Type B pancreatic cell (in vitro differentiated cells): ENCODE data around the gene CASK. TPM values are rescaled to one million over a fixed set of nuclear protein-coding genes. Genes with fewer than 3 reads are reported as not detected.

Experiments used
- DNase-seq: peaks from one replicate; pipeline ENCODE4 v3.0.0; 2021; ENCODE audit warnings: mixed read lengths; ENCODE audit not compliant: unreplicated experiment; ENCODE audit errors: extremely low spot score
- H3K27ac Mint-ChIP-seq: 2 replicates; pipeline ENCODE4 v1.8.0; 2021; ENCODE audit warnings: mild to moderate bottlenecking, mixed read lengths
- H3K27me3 Mint-ChIP-seq: 2 replicates; pipeline ENCODE4 v1.8.0; 2021; ENCODE audit warnings: mixed read lengths
- H3K36me3 Mint-ChIP-seq: 2 replicates; pipeline ENCODE4 v1.8.0; 2021; ENCODE audit warnings: mixed read lengths
- H3K4me1 Mint-ChIP-seq: one replicate; pipeline ENCODE4 v1.8.0; 2021; ENCODE audit warnings: mixed read lengths; ENCODE audit not compliant: unreplicated experiment
- H3K4me3 Mint-ChIP-seq: 2 replicates; pipeline ENCODE4 v1.8.0; 2021; ENCODE audit warnings: mild to moderate bottlenecking, mixed read lengths
- H3K9me3 Mint-ChIP-seq: 2 replicates; pipeline ENCODE4 v1.8.0; 2021; ENCODE audit warnings: mixed read lengths
- total RNA-seq: library from RNA; stranded (reverse); gene quantifications from 2 replicates; pipeline ENCODE4 v1.2.1, GENCODE V29; 2021; ENCODE audit warnings: low replicate concordance
- TF ChIP-seq, protein P1 (sequence below): fragments of 200-600 bp; sonication (generic); conservative IDR thresholded peaks from 2 replicates; pipeline ENCODE4 v1.5.0; 2021; ENCODE audit warnings: antibody characterized with exemption, mild to moderate bottlenecking

CASK gene
- total RNA-seq, 1 donor from 2014 or later, result 93.8 TPM

DNA sequence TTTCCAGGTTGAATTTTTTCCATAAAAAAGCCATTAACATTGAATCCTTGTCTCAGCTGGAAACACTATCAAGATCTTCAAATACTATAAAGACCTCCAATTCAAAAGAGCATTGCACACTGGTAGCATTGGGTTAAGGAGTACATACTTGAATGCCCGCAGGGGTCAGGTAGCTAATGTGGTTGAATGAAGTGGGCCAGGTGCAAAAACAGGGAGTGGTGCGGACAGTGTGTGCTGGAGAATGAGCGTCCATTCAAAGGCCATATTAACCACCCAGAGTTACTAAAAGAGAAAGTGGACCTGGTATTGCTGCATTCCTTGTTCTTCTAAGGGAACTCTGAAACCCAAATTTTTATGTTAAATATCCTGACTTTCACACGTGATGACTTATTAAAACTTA lies 384.6 kb downstream of the CASK start:
- Mint-ChIP-seq H3K27me3 (no peaks in the 10 kb centered on the region), H3K36me3 (peaks cover 13% of the 10 kb centered on the region), H3K4me3 (no peak overlapping the region), H3K27ac (no peak overlapping the region), H3K9me3 (no peaks in the 10 kb centered on the region), H3K4me1 (peaks cover 4% of the 10 kb centered on the region)
- TF ChIP-seq, protein P1, sequence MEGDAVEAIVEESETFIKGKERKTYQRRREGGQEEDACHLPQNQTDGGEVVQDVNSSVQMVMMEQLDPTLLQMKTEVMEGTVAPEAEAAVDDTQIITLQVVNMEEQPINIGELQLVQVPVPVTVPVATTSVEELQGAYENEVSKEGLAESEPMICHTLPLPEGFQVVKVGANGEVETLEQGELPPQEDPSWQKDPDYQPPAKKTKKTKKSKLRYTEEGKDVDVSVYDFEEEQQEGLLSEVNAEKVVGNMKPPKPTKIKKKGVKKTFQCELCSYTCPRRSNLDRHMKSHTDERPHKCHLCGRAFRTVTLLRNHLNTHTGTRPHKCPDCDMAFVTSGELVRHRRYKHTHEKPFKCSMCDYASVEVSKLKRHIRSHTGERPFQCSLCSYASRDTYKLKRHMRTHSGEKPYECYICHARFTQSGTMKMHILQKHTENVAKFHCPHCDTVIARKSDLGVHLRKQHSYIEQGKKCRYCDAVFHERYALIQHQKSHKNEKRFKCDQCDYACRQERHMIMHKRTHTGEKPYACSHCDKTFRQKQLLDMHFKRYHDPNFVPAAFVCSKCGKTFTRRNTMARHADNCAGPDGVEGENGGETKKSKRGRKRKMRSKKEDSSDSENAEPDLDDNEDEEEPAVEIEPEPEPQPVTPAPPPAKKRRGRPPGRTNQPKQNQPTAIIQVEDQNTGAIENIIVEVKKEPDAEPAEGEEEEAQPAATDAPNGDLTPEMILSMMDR, result no peak
- no peak for DNase-seq

DNA sequence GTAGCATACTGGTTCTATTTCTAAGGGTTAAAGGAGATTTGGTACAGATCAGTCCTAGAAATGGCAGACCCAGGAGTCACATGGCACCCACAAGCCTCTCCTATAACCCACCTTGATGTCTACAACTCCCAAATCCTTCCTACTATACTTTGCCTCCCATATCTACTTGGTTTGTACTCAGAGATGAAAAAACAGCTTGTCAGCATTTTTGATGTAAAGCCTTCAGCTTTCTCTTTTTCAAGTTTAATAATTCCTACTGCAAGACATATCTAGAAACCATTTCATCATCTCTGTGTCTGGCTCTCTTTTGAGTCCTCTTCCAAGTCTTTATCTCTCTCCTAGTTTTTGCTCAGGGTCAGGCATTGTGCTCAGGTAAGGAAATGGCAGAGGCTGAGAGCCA lies 393.3 kb downstream of the CASK start:
- Mint-ChIP-seq H3K9me3 (no peaks in the 10 kb centered on the region), H3K27ac (no peak overlapping the region), H3K4me3 (no peak overlapping the region), H3K27me3 (no peaks in the 10 kb centered on the region), H3K36me3 (peaks cover 9% of the 10 kb centered on the region), H3K4me1 (no peaks in the 10 kb centered on the region)
- no peak for DNase-seq
- TF ChIP-seq, protein P1, result no peak

DNA sequence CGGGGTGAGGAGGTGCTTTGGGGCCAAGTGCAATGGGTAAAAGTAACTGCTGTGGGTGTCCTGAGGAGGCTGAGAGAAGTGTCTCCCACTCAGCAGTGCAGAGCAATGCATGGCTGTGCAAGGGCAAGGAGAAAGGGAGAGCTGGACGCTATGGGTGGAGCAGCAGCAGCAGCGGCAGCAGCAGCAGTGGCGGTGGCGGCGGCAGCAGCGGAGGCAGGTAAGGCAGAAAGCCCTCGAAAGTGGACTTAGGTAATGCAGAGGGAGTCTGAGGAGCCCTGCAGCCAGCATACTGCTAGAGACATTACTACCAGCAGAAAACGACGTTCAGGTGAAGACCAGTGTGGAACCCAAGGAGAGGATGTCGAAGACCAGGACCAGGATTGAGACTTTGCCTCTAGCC lies 394.1 kb downstream of the CASK start:
- Mint-ChIP-seq H3K27me3 (no peaks in the 10 kb centered on the region), H3K4me3 (no peak overlapping the region), H3K9me3 (no peaks in the 10 kb centered on the region), H3K27ac (no peak overlapping the region), H3K4me1 (no peaks in the 10 kb centered on the region), H3K36me3 (peaks cover 9% of the 10 kb centered on the region)
- TF ChIP-seq, protein P1, result no peak
- no peak for DNase-seq

DNA sequence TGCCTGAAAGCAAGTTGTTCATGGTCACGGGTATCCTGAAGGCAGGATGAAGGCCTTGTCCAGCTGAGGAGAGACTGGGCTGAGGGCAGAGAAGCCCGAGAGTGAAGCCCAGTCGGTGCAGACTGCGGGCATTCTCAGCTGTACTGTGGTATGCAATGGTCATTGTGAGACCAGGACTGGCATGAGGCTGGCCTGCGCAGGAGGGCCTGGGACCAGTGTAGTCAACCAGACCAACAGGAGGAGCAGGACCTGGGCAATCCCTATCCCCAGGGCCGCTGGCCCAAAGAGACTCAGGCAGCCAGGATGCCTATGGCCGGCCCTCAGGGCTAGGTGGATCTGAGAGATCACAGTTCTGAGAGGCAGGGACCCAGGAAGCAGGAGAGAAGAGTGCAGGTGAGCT lies 394.6 kb downstream of the CASK start:
- Mint-ChIP-seq H3K36me3 (peaks cover 9% of the 10 kb centered on the region), H3K4me1 (no peaks in the 10 kb centered on the region)

DNA sequence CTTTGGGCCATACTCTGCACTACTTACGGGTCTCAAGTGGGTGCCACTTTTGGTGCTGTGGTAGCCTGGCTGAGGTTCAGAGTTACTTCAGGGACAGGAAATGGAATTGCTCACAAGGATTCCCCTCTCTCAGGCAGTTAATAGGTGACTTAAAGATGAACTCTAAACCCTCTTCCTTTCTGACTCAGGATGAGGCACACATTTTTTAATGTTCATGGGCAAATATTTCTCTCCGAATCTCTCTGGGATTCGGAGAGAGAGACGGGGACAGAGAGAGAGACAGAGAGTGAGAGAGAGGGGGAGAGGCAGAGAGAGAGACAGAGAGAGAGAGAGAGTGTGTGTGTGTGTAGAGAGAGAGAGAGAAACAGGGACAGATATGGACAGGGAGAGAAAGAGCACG lies 396.4 kb downstream of the CASK start:
- Mint-ChIP-seq H3K9me3 (no peaks in the 10 kb centered on the region), H3K27ac (no peak overlapping the region), H3K36me3 (peaks cover 9% of the 10 kb centered on the region), H3K4me3 (no peak overlapping the region), H3K4me1 (no peaks in the 10 kb centered on the region), H3K27me3 (no peaks in the 10 kb centered on the region)
- TF ChIP-seq, protein P1, result no peak
- DNase-seq, result no peak

More for the DNA sequence above, 394.6 kb downstream of the CASK start:
- DNase-seq, result no peak
- no peak overlapping the region for H3K27ac Mint-ChIP-seq
- TF ChIP-seq, protein P1, result no peak
- no peaks in the 10 kb centered on the region for H3K9me3 Mint-ChIP-seq
- H3K27me3 Mint-ChIP-seq, result no peaks in the 10 kb centered on the region
- H3K4me3 Mint-ChIP-seq, result no peak overlapping the region

DNA sequence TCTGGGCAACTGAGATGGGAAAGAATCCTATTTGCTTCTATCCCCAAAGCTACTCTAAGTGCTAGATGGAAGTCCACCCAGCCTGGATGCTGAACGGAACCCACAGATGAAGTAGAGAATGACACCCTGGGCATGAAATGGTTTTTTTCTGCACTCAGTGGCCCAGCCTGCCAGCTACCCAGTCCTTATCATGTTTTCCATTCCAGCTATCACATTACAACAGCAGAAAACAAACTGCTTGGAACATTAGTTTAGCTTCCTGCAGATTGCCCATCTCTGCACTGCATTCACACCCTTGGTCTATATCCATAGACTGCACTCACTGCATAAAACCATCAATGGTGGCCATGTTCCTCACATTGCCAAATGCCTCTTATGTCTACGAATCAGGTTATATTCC lies 397.1 kb downstream of the CASK start:
- Mint-ChIP-seq H3K27me3 (no peaks in the 10 kb centered on the region), H3K27ac (no peak overlapping the region), H3K36me3 (peaks cover 9% of the 10 kb centered on the region), H3K4me3 (no peak overlapping the region), H3K9me3 (no peaks in the 10 kb centered on the region), H3K4me1 (no peaks in the 10 kb centered on the region)
- DNase-seq, result no peak
- TF ChIP-seq, protein P1, result no peak
